K562 (cell line): ENCODE data around the gene SARS1. TPM values are rescaled to one million over a fixed set of nuclear protein-coding genes. Genes with fewer than 3 reads are reported as not detected.
"Not testable (repeated sequence)": the region's sequence is repeated elsewhere in the genome, so short reads cannot be mapped to it uniquely, and the experiment has no call there.

Experiments
- ATAC-seq: fragments of 200-7000 bp; cut with Tn5 transposase; 3 replicates; pipeline ENCODE4 v1.9.1; 2020; ENCODE audit warnings: moderate library complexity
- BruUV-seq: library from RNA; stranded (reverse); fragments of 400-500 nt; replicated peaks from 2 replicates; lab custom pipeline; 2021; lab: Mats Ljungman, UMichigan
- CTCF ChIA-PET: fragments of 300-600 bp; formaldehyde crosslinking; extraction: SDS; loops from one replicate; lab custom pipeline; 2021; ENCODE audit warnings: low intra/inter-chr PET ratio; lab: Yijun Ruan, JAX
- POLR2A ChIA-PET: fragments of 300-600, 350-650 bp; sonication (Branson Sonifier 250); formaldehyde crosslinking; extraction: SDS; loops from one replicate; lab custom pipeline; 2021; ENCODE audit warnings: antibody characterized with exemption, inconsistent platforms; lab: Yijun Ruan, JAX
- DNase-seq, 4 experiments: peaks; one replicate each; pipeline versions ENCODE4 v3.0.0 to v3.0.0-alpha.2; 2011 to 2018; ENCODE audit warnings: low spot score in 3 of 4, mixed read lengths in 3 of 4; ENCODE audit errors: extremely low read depth in 1 of 4
- FAIRE-seq: peaks from 2 replicates; lab custom pipeline; 2011; peaks lifted over from hg19 to GRCh38; lab: Jason Lieb, UNC
- H2AFZ ChIP-seq: 2 replicates; pipeline ENCODE4 v1.6.0; 2011; ENCODE audit warnings: low read depth, low read length, control low read depth, inconsistent platforms
- H3K27ac ChIP-seq: fragments of 200-600 bp; 3 replicates; pipeline ENCODE4 v1.8.0; 2011; ENCODE audit warnings: low read depth, mild to moderate bottlenecking, control low read depth, inconsistent platforms, low read length, moderate library complexity, mixed read lengths; ENCODE audit errors: extremely low read depth
- H3K27me3 ChIP-seq, 2 experiments: fragments of 300-600 bp in 1 of 2; 2 replicates in 1 of 2; 3 replicates in 1 of 2; pipeline versions ENCODE4 v1.6.0 to v1.8.0; 2011; ENCODE audit warnings: inconsistent platforms in 2 of 2, low read length in 2 of 2, mild to moderate bottlenecking in 1 of 2, mixed read lengths in 1 of 2, moderate library complexity in 1 of 2; ENCODE audit not compliant: control insufficient read depth in 2 of 2, insufficient read depth in 2 of 2
- H3K36me3 ChIP-seq: fragments of 300-600 bp; 3 replicates; pipeline ENCODE4 v1.8.0; 2011; ENCODE audit warnings: mild to moderate bottlenecking, low read length, inconsistent platforms; ENCODE audit not compliant: control insufficient read depth, insufficient read depth
- H3K4me1 ChIP-seq, 2 experiments: fragments of 200-600 bp in 1 of 2; replicated peaks in 1 of 2; 2 replicates in 1 of 2; 3 replicates in 1 of 2; pipeline versions ENCODE4 v1.5.1 to v1.8.0; 2011; ENCODE audit warnings: inconsistent platforms in 2 of 2, low read length in 2 of 2, mild to moderate bottlenecking in 1 of 2, mixed read lengths in 1 of 2, moderate library complexity in 1 of 2; ENCODE audit not compliant: control insufficient read depth in 2 of 2, insufficient read depth in 2 of 2
- H3K4me2 ChIP-seq: 2 replicates; pipeline ENCODE4 v1.6.1; 2011; ENCODE audit warnings: low read length, control low read depth, inconsistent platforms, mixed read lengths; ENCODE audit not compliant: insufficient read depth
- H3K4me3 ChIP-seq: fragments of 200-600 bp; sonication (generic), shearing (Covaris generic); 2 replicates; pipeline ENCODE4 v1.5.1; 2016; ENCODE audit warnings: control low read depth, inconsistent platforms
- H3K79me2 ChIP-seq: fragments of 200-600 bp; 3 replicates; pipeline ENCODE4 v1.8.0; 2011; ENCODE audit warnings: low read length, inconsistent platforms; ENCODE audit not compliant: control insufficient read depth, insufficient read depth
- H3K9ac ChIP-seq, 2 experiments: 2 replicates each; pipeline versions ENCODE4 v1.6.0 to v1.6.1; 2011; ENCODE audit warnings: low read depth in 2 of 2, low read length in 2 of 2, control low read depth in 1 of 2, inconsistent platforms in 1 of 2, mild to moderate bottlenecking in 1 of 2, mixed read lengths in 1 of 2; ENCODE audit not compliant: insufficient read depth in 1 of 2
- H3K9me1 ChIP-seq: one replicate; pipeline ENCODE4 v1.6.0; 2011; ENCODE audit warnings: inconsistent platforms, mild to moderate bottlenecking, low read length, moderate library complexity; ENCODE audit not compliant: control insufficient read depth, insufficient read depth
- H3K9me3 ChIP-seq: replicated peaks from 2 replicates; pipeline ENCODE4 v1.5.1; 2011; ENCODE audit warnings: low read depth, low read length, inconsistent platforms; ENCODE audit not compliant: control insufficient read depth, insufficient read depth
- H4K20me1 ChIP-seq: replicated peaks from 2 replicates; pipeline ENCODE4 v1.6.1; 2011; ENCODE audit warnings: low read length, inconsistent platforms, mixed read lengths; ENCODE audit not compliant: control insufficient read depth, insufficient read depth
- CBFA2T2 ChIP-seq: fragments of 450-650 bp; conservative IDR thresholded peaks from 2 replicates; pipeline ENCODE4 v1.6.1; 2017; ENCODE audit warnings: mild to moderate bottlenecking
- CBFA2T3 ChIP-seq: fragments of 450-650 bp; IDR thresholded peaks from 2 replicates; pipeline ENCODE4 v1.6.1; 2017
- CEBPB ChIP-seq: fragments of 450-650 bp; IDR thresholded peaks from 2 replicates; pipeline ENCODE4 v1.6.1; 2016; ENCODE audit warnings: missing genetic modification characterization, missing compliant biosample characterization
- CEBPG ChIP-seq, 3 experiments: fragments of 200-800 bp in 1 of 3; sonication (Bioruptor generic) in 1 of 3; sonication (generic) in 1 of 3; formaldehyde crosslinking in 1 of 3; IDR thresholded peaks in 2 of 3; conservative IDR thresholded peaks in 1 of 3; 2 replicates each; pipeline versions ENCODE4 v1.6.1 to v1.8.0; 2016 to 2022; ENCODE audit warnings: missing compliant biosample characterization in 2 of 3, missing genetic modification characterization in 2 of 3, mild to moderate bottlenecking in 1 of 3, missing genetic modification reagents in 1 of 3
- DPF2 ChIP-seq: fragments of 450-650 bp; IDR thresholded peaks from 2 replicates; pipeline ENCODE4 v1.6.1; 2016
- EP400 ChIP-seq: fragments of 450-650 bp; IDR thresholded peaks from 2 replicates; pipeline ENCODE4 v1.6.1; 2017; ENCODE audit warnings: antibody characterized with exemption, mild to moderate bottlenecking, moderate library complexity
- FOXK2 ChIP-seq, 2 experiments: fragments of 450-650 bp; IDR thresholded peaks in 1 of 2; conservative IDR thresholded peaks in 1 of 2; 2 replicates each; pipeline ENCODE4 v1.6.1; 2016; ENCODE audit warnings: low read depth in 2 of 2, mild to moderate bottlenecking in 1 of 2
- HDGF ChIP-seq: fragments of 450-650 bp; IDR thresholded peaks from 2 replicates; pipeline ENCODE4 v1.6.1; 2016
- NBN ChIP-seq: fragments of 450-650 bp; IDR thresholded peaks from 2 replicates; pipeline ENCODE4 v1.6.1; 2016; ENCODE audit warnings: low read depth, mild to moderate bottlenecking
- ZEB2 ChIP-seq: fragments of 450-650 bp; IDR thresholded peaks from 2 replicates; pipeline ENCODE4 v1.6.1; 2016
- WGBS: fragments of 100-300 bp; shearing (Covaris generic); methylation state at CpG from one replicate; pipeline ENCODE4 v1.1.6; 2016; ENCODE audit warnings: low coverage, mixed read lengths; ENCODE audit not compliant: insufficient coverage; ENCODE audit errors: missing lambda C conversion rate; 5-methylcytosine and 5-hydroxymethylcytosine counted together
- in situ Hi-C: fragments of 300-500 bp; cut with MboI; formaldehyde crosslinking; loops from 4 replicates; pipeline ENCODE4 v1.15.0; 2018; ENCODE audit warnings: inconsistent platforms, mixed read lengths
- intact Hi-C: fragments of 100-400 bp; cut with micrococcal nuclease; formaldehyde crosslinking; loops from 2 replicates; pipeline ENCODE4 v1.14.2; 2022
- polyA plus RNA-seq, 8 experiments: library from polyadenylated mRNA; depleted of rRNA in 4 of 8; stranded (reverse) in 5 of 8; unstranded in 3 of 8; fragments of >200 nt; fragmentation: Nextera tagmentation in 2 of 8; fragmentation: Illumina TruSeq in 1 of 8; extraction: Ambion mirVana in 2 of 8; extraction: Trizol in 1 of 8; gene quantifications; 2 replicates each; pipeline versions ENCODE4 v1.2.1 to v1.2.3, GENCODE V29; 2011 to 2014; ENCODE audit warnings: inconsistent platforms in 1 of 8, missing spikeins in 1 of 8
- total RNA-seq, 7 experiments: library from RNA; depleted of rRNA in 6 of 7; stranded (reverse); fragments of >200 nt in 6 of 7; fragmentation: Illumina TruSeq in 2 of 7; extraction: Trizol in 2 of 7; gene quantifications; 2 replicates each; pipeline versions ENCODE4 v1.2.1 to v1.2.3, GENCODE V29; 2011 to 2021; ENCODE audit warnings: low replicate concordance in 1 of 7

The SARS1 gene
- total and polyA plus RNA-seq, 9 of the 15 experiments (the other 6 are each of a cell fraction or from before 2014, with no cell fraction given): 221 to 623 (median 254) TPM

DNA sequence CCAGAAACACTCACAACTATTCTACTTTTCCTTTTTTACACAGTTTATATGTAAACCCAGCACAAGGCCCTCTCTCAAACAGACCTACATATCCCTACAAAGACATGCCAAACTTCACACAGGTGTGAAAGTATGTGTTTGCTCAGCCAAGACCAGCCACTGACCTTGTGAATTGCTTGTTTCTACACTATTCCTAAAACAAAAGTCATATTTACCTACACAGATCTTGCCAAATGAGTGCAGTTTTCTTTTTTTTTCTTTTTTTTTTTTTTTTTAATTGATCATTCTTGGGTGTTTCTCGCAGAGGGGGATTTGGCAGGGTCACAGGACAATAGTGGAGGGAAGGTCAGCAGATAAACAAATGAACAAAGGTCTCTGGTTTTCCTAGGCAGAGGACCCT is 37.4 kb upstream of the SARS1 start:
- BruUV-seq, H4K20me1 ChIP-seq, H3K4me2 ChIP-seq, DNase-seq, CTCF ChIA-PET, intact Hi-C loops, H3K9me3 ChIP-seq, in situ Hi-C loops, POLR2A ChIA-PET, H3K36me3 ChIP-seq, H3K27me3 ChIP-seq, H3K9me1 ChIP-seq, FAIRE-seq, H3K79me2 ChIP-seq, H3K4me3 ChIP-seq: not testable (repeated sequence)
- peaks cover 10 to 25% of the 10 kb centered on the region in 2 experiments; a peak in 4 of 5 replicates for H3K4me1 ChIP-seq
- H3K9ac ChIP-seq: peak overlapping the region in 1 of 2 experiments; percentile 13; a peak in 1 of 4 replicates
- 0 out of 2 replicates have a peak, but pooled peaks have one; percentile 14 for TF ChIP-seq EP400
- peak; percentile 63 to 73 for TF ChIP-seq FOXK2 (conservative IDR thresholded peaks at IDR 0.05 in 1 of 2, IDR thresholded peaks at IDR 0.05 in 1 of 2; ENCODE audit: low read depth in 2 of 2)
- TF ChIP-seq HDGF: 0 out of 2 replicates have a peak, but pooled peaks have one; percentile 63
- 0 out of 2 replicates have a peak, but pooled peaks have one; percentile 23 for TF ChIP-seq CBFA2T2
- TF ChIP-seq NBN: 0 out of 2 replicates have a peak, but pooled peaks have one; percentile 26
- TF ChIP-seq DPF2: 0 out of 2 replicates have a peak, but pooled peaks have one; percentile 58
- TF ChIP-seq CBFA2T3: peak; percentile 57
- peak overlapping the region; percentile 73 for H2AFZ ChIP-seq
- ATAC-seq: peak; percentile 15
- peak overlapping the region; percentile 14; the same call in 2 of the 3 replicates for H3K27ac ChIP-seq
- no CpG with 5 or more reads among the region's 1 CpG for WGBS

DNA sequence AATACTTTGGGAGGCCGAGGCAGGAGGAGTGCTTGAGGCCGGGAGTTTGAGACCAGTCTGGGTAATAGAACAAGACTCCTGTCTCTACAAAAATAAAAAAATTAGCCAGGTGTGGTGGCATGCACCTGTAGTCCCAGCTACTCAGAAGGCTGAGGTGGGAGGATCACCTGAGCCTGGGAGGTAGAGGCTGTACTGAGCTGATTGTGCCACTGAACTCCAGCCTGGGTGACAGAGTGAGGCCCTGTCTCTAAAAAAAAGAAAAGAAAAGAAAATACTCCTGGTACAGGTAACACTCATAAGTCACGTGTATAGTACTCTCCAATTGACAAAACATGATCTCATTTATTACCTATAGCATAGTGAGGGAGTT is 33.0 kb upstream of the SARS1 start:
- H2AFZ ChIP-seq: peak overlapping the region; percentile 64
- in situ Hi-C loops; H3K79me2 ChIP-seq; H3K4me3 ChIP-seq; intact Hi-C loops; DNase-seq; H4K20me1 ChIP-seq; H3K9me3 ChIP-seq; BruUV-seq; H3K27me3 ChIP-seq; H3K9me1 ChIP-seq; FAIRE-seq; H3K36me3 ChIP-seq; CTCF ChIA-PET; TF ChIP-seq CEBPG (CRISPR knock-in tag; IDR thresholded peaks at IDR 0.05): not testable (repeated sequence)
- 48% methylated on average over 3 of the region's 3 CpGs for WGBS
- TF ChIP-seq ZEB2 (peak; percentile 11; the same call in 1 of the 2 replicates), CEBPG (tag; conservative IDR thresholded peaks at IDR 0.05 in 1 of 2, IDR thresholded peaks at IDR 0.05 in 1 of 2) (0 out of 4 replicates have a peak, but pooled peaks of 1 of the 2 experiments have one; percentile 42), CEBPB (peak; percentile 78)
- H3K4me2 ChIP-seq: peak overlapping the region; percentile 53; the same call in 1 of the 2 replicates
- POLR2A ChIA-PET: interaction anchor here (0.6 to 3.7 kb wide), 8 partner anchors 9 to 1323 kb away, joined by 3 to 12 read pairs (median 3); partner anchors contain the start of gene PSRC1
- peak; percentile 48 for ATAC-seq
- peaks cover 22 to 27% of the 10 kb centered on the region in 2 experiments for H3K4me1 ChIP-seq
- peak overlapping the region; percentile 42; the same call in 1 of the 3 replicates for H3K27ac ChIP-seq
- H3K9ac ChIP-seq: peak overlapping the region; percentile 1 to 22; a peak in 1 of 4 replicates
